K562 (cell line): ENCODE measurements around the gene NBEAL2. TPM values are rescaled to one million over a fixed set of nuclear protein-coding genes. Genes with fewer than 3 reads are reported as not detected.

ENCODE experiments used
- ATAC-seq: fragments of 200-7000 bp; cut with Tn5 transposase; 3 replicates; pipeline ENCODE4 v1.9.1; 2020; ENCODE audit warnings: moderate library complexity
- BruUV-seq: library from RNA; stranded (reverse); fragments of 400-500 nt; replicated peaks from 2 replicates; lab custom pipeline; 2021; lab: Mats Ljungman, UMichigan
- CTCF ChIA-PET: fragments of 300-600 bp; formaldehyde crosslinking; extraction: SDS; loops from one replicate; lab custom pipeline; 2021; ENCODE audit warnings: low intra/inter-chr PET ratio; lab: Yijun Ruan, JAX
- POLR2A ChIA-PET: fragments of 300-600, 350-650 bp; sonication (Branson Sonifier 250); formaldehyde crosslinking; extraction: SDS; loops from one replicate; lab custom pipeline; 2021; ENCODE audit warnings: antibody characterized with exemption, inconsistent platforms; lab: Yijun Ruan, JAX
- DNase-seq, 4 experiments: peaks; one replicate each; pipeline versions ENCODE4 v3.0.0 to v3.0.0-alpha.2; 2011 to 2018; ENCODE audit warnings: low spot score in 3 of 4, mixed read lengths in 3 of 4; ENCODE audit errors: extremely low read depth in 1 of 4
- FAIRE-seq: peaks from 2 replicates; lab custom pipeline; 2011; peaks lifted over from hg19 to GRCh38; lab: Jason Lieb, UNC
- H2AFZ ChIP-seq: 2 replicates; pipeline ENCODE4 v1.6.0; 2011; ENCODE audit warnings: low read depth, low read length, control low read depth, inconsistent platforms
- H3K27ac ChIP-seq: fragments of 200-600 bp; 3 replicates; pipeline ENCODE4 v1.8.0; 2011; ENCODE audit warnings: low read depth, mild to moderate bottlenecking, control low read depth, inconsistent platforms, low read length, moderate library complexity, mixed read lengths; ENCODE audit errors: extremely low read depth
- H3K27me3 ChIP-seq, 2 experiments: fragments of 300-600 bp in 1 of 2; 2 replicates in 1 of 2; 3 replicates in 1 of 2; pipeline versions ENCODE4 v1.6.0 to v1.8.0; 2011; ENCODE audit warnings: inconsistent platforms in 2 of 2, low read length in 2 of 2, mild to moderate bottlenecking in 1 of 2, mixed read lengths in 1 of 2, moderate library complexity in 1 of 2; ENCODE audit not compliant: control insufficient read depth in 2 of 2, insufficient read depth in 2 of 2
- H3K36me3 ChIP-seq: fragments of 300-600 bp; 3 replicates; pipeline ENCODE4 v1.8.0; 2011; ENCODE audit warnings: mild to moderate bottlenecking, low read length, inconsistent platforms; ENCODE audit not compliant: control insufficient read depth, insufficient read depth
- H3K4me1 ChIP-seq, 2 experiments: fragments of 200-600 bp in 1 of 2; replicated peaks in 1 of 2; 2 replicates in 1 of 2; 3 replicates in 1 of 2; pipeline versions ENCODE4 v1.5.1 to v1.8.0; 2011; ENCODE audit warnings: inconsistent platforms in 2 of 2, low read length in 2 of 2, mild to moderate bottlenecking in 1 of 2, mixed read lengths in 1 of 2, moderate library complexity in 1 of 2; ENCODE audit not compliant: control insufficient read depth in 2 of 2, insufficient read depth in 2 of 2
- H3K4me2 ChIP-seq: 2 replicates; pipeline ENCODE4 v1.6.1; 2011; ENCODE audit warnings: low read length, control low read depth, inconsistent platforms, mixed read lengths; ENCODE audit not compliant: insufficient read depth
- H3K4me3 ChIP-seq: fragments of 200-600 bp; sonication (generic), shearing (Covaris generic); 2 replicates; pipeline ENCODE4 v1.5.1; 2016; ENCODE audit warnings: control low read depth, inconsistent platforms
- H3K79me2 ChIP-seq: fragments of 200-600 bp; 3 replicates; pipeline ENCODE4 v1.8.0; 2011; ENCODE audit warnings: low read length, inconsistent platforms; ENCODE audit not compliant: control insufficient read depth, insufficient read depth
- H3K9ac ChIP-seq, 2 experiments: 2 replicates each; pipeline versions ENCODE4 v1.6.0 to v1.6.1; 2011; ENCODE audit warnings: low read depth in 2 of 2, low read length in 2 of 2, control low read depth in 1 of 2, inconsistent platforms in 1 of 2, mild to moderate bottlenecking in 1 of 2, mixed read lengths in 1 of 2; ENCODE audit not compliant: insufficient read depth in 1 of 2
- H3K9me1 ChIP-seq: one replicate; pipeline ENCODE4 v1.6.0; 2011; ENCODE audit warnings: inconsistent platforms, mild to moderate bottlenecking, low read length, moderate library complexity; ENCODE audit not compliant: control insufficient read depth, insufficient read depth
- H3K9me3 ChIP-seq: replicated peaks from 2 replicates; pipeline ENCODE4 v1.5.1; 2011; ENCODE audit warnings: low read depth, low read length, inconsistent platforms; ENCODE audit not compliant: control insufficient read depth, insufficient read depth
- H4K20me1 ChIP-seq: replicated peaks from 2 replicates; pipeline ENCODE4 v1.6.1; 2011; ENCODE audit warnings: low read length, inconsistent platforms, mixed read lengths; ENCODE audit not compliant: control insufficient read depth, insufficient read depth
- CHD1 ChIP-seq: fragments of 200-600 bp; sonication (generic); IDR thresholded peaks from one replicate; pipeline ENCODE4 v1.6.1; 2012; ENCODE audit warnings: mild to moderate bottlenecking, moderate library complexity, low read length, inconsistent platforms
- CHD2 ChIP-seq: IDR thresholded peaks from 2 replicates; pipeline ENCODE4 v1.6.1; 2011; ENCODE audit warnings: low read depth, low read length
- EP300 ChIP-seq: IDR thresholded peaks from 2 replicates; pipeline ENCODE4 v1.6.1; 2012; ENCODE audit warnings: low read length, improper control_type of control experiment
- ERF ChIP-seq: fragments of 450-650 bp; formaldehyde crosslinking; IDR thresholded peaks from 2 replicates; pipeline ENCODE4 v1.4.0; 2020; ENCODE audit warnings: mild to moderate bottlenecking, mixed read lengths
- ETV1 ChIP-seq: fragments of 450-650 bp; conservative IDR thresholded peaks from 2 replicates; pipeline ENCODE4 v1.6.1; 2016; ENCODE audit warnings: missing genetic modification characterization, control low read depth, low read depth, missing compliant biosample characterization
- HES1 ChIP-seq: fragments of 450-650 bp; IDR thresholded peaks from 2 replicates; pipeline ENCODE4 v1.6.1; 2016; ENCODE audit warnings: low read depth, mild to moderate bottlenecking, moderate library complexity
- KDM4B ChIP-seq, 2 experiments: fragments of 450-650 bp in 1 of 2; sonication (generic) in 1 of 2; IDR thresholded peaks; 2 replicates each; pipeline ENCODE4 v1.6.1; 2016 to 2017; ENCODE audit warnings: borderline replicate concordance in 2 of 2, antibody characterized with exemption in 1 of 2, low read depth in 1 of 2, mild to moderate bottlenecking in 1 of 2
- NFE2 ChIP-seq: IDR thresholded peaks from 2 replicates; pipeline ENCODE4 v1.6.1; 2014; ENCODE audit warnings: antibody characterized with exemption, low read depth
- NR2C2 ChIP-seq, 2 experiments: fragments of 200-800 bp in 1 of 2; sonication (Bioruptor generic) in 1 of 2; sonication (generic) in 1 of 2; formaldehyde crosslinking in 1 of 2; IDR thresholded peaks; 2 replicates each; pipeline versions ENCODE4 v1.6.1 to v1.8.0; 2016 to 2022; ENCODE audit warnings: mild to moderate bottlenecking in 1 of 2, missing compliant biosample characterization in 1 of 2, missing genetic modification characterization in 1 of 2, missing genetic modification reagents in 1 of 2
- PPARD ChIP-seq: fragments of 250-450 bp; sonication (Bioruptor Pico); IDR thresholded peaks from 2 replicates; pipeline ENCODE4 v1.8.0; 2022; ENCODE audit warnings: inconsistent platforms, mild to moderate bottlenecking, moderate library complexity
- RB1 ChIP-seq: fragments of 450-650 bp; IDR thresholded peaks from 2 replicates; pipeline ENCODE4 v1.6.1; 2017; ENCODE audit warnings: low read depth, mild to moderate bottlenecking
- SMARCA5 ChIP-seq: fragments of 450-650 bp; IDR thresholded peaks from 2 replicates; pipeline ENCODE4 v1.6.1; 2016
- U2AF2 ChIP-seq: fragments of 200-400 bp; formaldehyde crosslinking; optimal IDR thresholded peaks from 2 replicates; pipeline ENCODE3; 2017; ENCODE audit warnings: low read depth, mild to moderate bottlenecking, low read length
- XRCC4 ChIP-seq: IDR thresholded peaks from one replicate; pipeline ENCODE4 v1.6.1; 2011; ENCODE audit not compliant: insufficient read depth, insufficient read length; ENCODE audit errors: extremely low read depth
- ZNF12 ChIP-seq: sonication (generic); formaldehyde crosslinking; IDR thresholded peaks from 2 replicates; pipeline ENCODE4 v1.4.0; 2020; ENCODE audit warnings: mild to moderate bottlenecking, missing genetic modification reagents
- ZNF146 ChIP-seq: IDR thresholded peaks from one replicate; pipeline ENCODE4 v1.6.1; 2018; ENCODE audit warnings: missing compliant biosample characterization; ENCODE audit not compliant: unreplicated experiment
- WGBS: fragments of 100-300 bp; shearing (Covaris generic); methylation state at CpG from one replicate; pipeline ENCODE4 v1.1.6; 2016; ENCODE audit warnings: low coverage, mixed read lengths; ENCODE audit not compliant: insufficient coverage; ENCODE audit errors: missing lambda C conversion rate; 5-methylcytosine and 5-hydroxymethylcytosine counted together
- in situ Hi-C: fragments of 300-500 bp; cut with MboI; formaldehyde crosslinking; loops from 4 replicates; pipeline ENCODE4 v1.15.0; 2018; ENCODE audit warnings: inconsistent platforms, mixed read lengths
- intact Hi-C: fragments of 100-400 bp; cut with micrococcal nuclease; formaldehyde crosslinking; loops from 2 replicates; pipeline ENCODE4 v1.14.2; 2022
- polyA plus RNA-seq, 8 experiments: library from polyadenylated mRNA; depleted of rRNA in 4 of 8; stranded (reverse) in 5 of 8; unstranded in 3 of 8; fragments of >200 nt; fragmentation: Nextera tagmentation in 2 of 8; fragmentation: Illumina TruSeq in 1 of 8; extraction: Ambion mirVana in 2 of 8; extraction: Trizol in 1 of 8; gene quantifications; 2 replicates each; pipeline versions ENCODE4 v1.2.1 to v1.2.3, GENCODE V29; 2011 to 2014; ENCODE audit warnings: inconsistent platforms in 1 of 8, missing spikeins in 1 of 8
- total RNA-seq, 7 experiments: library from RNA; depleted of rRNA in 6 of 7; stranded (reverse); fragments of >200 nt in 6 of 7; fragmentation: Illumina TruSeq in 2 of 7; extraction: Trizol in 2 of 7; gene quantifications; 2 replicates each; pipeline versions ENCODE4 v1.2.1 to v1.2.3, GENCODE V29; 2011 to 2021; ENCODE audit warnings: low replicate concordance in 1 of 7
- TF ChIP-seq, protein P1 (sequence below), 2 experiments: fragments of 200-800 bp in 1 of 2; sonication (Bioruptor generic) in 1 of 2; sonication (generic) in 1 of 2; formaldehyde crosslinking in 1 of 2; IDR thresholded peaks in 1 of 2; conservative IDR thresholded peaks in 1 of 2; 2 replicates each; pipeline versions ENCODE4 v1.5.0 to v1.6.1; 2016 to 2020; ENCODE audit warnings: missing compliant biosample characterization in 1 of 2, missing genetic modification characterization in 1 of 2, missing genetic modification reagents in 1 of 2
- TF ChIP-seq, protein P2 (sequence below): fragments of 450-650 bp; conservative IDR thresholded peaks from 2 replicates; pipeline ENCODE4 v1.6.1; 2016; ENCODE audit warnings: missing genetic modification characterization, low read depth, mild to moderate bottlenecking, missing compliant biosample characterization, moderate library complexity

The NBEAL2 gene
- total and polyA plus RNA-seq, 9 of the 15 experiments (the other 6 are each of a cell fraction or from before 2014, with no cell fraction given): 0.06 to 114 (median 29.6) TPM

DNA sequence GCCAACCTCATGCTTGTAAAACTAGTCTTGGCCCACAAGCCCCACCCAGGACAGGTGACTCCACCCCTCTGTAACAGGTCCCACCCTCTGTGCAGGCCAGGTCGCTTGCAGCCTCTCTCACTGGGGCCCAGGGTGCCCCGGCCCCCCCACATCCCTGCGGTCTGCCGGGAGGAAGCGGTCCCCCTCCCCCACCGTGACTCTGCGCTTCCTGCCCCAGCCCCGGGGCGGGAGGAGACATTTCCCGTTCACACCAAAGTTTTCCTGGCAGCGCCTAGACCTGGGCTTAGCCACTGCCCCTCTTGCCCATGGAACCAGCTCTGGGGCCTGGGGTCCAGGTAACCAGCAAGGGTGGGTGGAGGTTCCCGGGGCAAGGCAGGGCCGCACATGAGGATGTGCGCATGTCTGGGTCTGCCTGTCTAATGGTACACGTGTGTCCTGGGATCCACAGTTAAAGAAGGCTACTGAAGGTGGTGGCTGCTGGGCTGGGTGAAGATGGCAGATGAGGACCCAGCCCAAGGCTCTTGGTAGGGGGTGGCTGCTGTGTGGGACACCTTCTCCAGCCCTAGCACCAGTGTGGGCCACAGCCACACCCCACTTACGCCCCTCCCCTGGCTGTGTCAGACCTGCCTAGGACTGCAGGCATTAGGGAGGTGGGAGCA, 8.4 kb downstream of the NBEAL2 start:
- H3K36me3 ChIP-seq: peaks cover 42% of the 10 kb centered on the region
- peak overlapping the region; percentile 99 for H3K4me2 ChIP-seq
- WGBS: under 1% methylated on average over 16 of the region's 16 CpGs
- peak overlapping the region; percentile 89 for H2AFZ ChIP-seq
- H3K79me2 ChIP-seq: peaks cover 45% of the 10 kb centered on the region
- H3K4me3 ChIP-seq: peak overlapping the region; percentile 46
- peak overlapping the region; percentile 99 for H3K27ac ChIP-seq
- ATAC-seq (peak; percentile 95), DNase-seq (peak; percentile 97 to 99 (median 98)), FAIRE-seq (no peak)
- no peaks in the 10 kb centered on the region for H3K27me3 ChIP-seq
- ChIA-PET CTCF (no interaction called here), POLR2A (interaction anchor here (0.6 to 2.9 kb wide), 20 partner anchors 10 to 1748 kb away, joined by 3 to 35 read pairs (median 4); partner anchors contain the start of genes CCDC12, NBEAL2 and PTPN23)
- in situ Hi-C loops (no loop called here), intact Hi-C loops (loop anchor here (1.0 kb wide), 2 partner anchors 9 to 40 kb away; partner anchors contain the start of gene NBEAL2)
- no peaks in the 10 kb centered on the region for H3K9me3 ChIP-seq
- H3K9me1 ChIP-seq: peaks cover 5% of the 10 kb centered on the region
- peaks cover 34 to 67% of the 10 kb centered on the region in 2 experiments for H3K4me1 ChIP-seq
- H4K20me1 ChIP-seq: no peaks in the 10 kb centered on the region
- H3K9ac ChIP-seq: peak overlapping the region; percentile 95 to 96
- no TSS peak for BruUV-seq
- TF ChIP-seq ZNF146 (CRISPR knock-in tag): no peak
- TF ChIP-seq CHD1: peak; percentile 87
- TF ChIP-seq RB1: peak; percentile 66; the same call in 1 of the 2 replicates
- peak in 1 of 2 experiments; percentile 97; a peak in 2 of 4 replicates for TF ChIP-seq KDM4B (IDR thresholded peaks at IDR 0.05; ENCODE audit: borderline replicate concordance in 2 of 2, low read depth in 1 of 2)
- no peak for TF ChIP-seq ZNF12 (CRISPR knock-in tag)
- TF ChIP-seq CHD2: peak; percentile 66
- TF ChIP-seq NR2C2 (CRISPR knock-in tag; IDR thresholded peaks at IDR 0.05): peak; percentile 64
- peak; percentile 86 for TF ChIP-seq NR2C2 (tag; IDR thresholded peaks at IDR 0.05)
- TF ChIP-seq NFE2: peak; percentile 99
- TF ChIP-seq PPARD (CRISPR knock-in tag): no peak
- peak; percentile 71; the same call in 1 of the 2 replicates for TF ChIP-seq ERF
- no peak for TF ChIP-seq XRCC4
- peak; percentile 87 for TF ChIP-seq SMARCA5
- TF ChIP-seq HES1: peak; percentile 47; the same call in 1 of the 2 replicates
- peak; percentile 90 for TF ChIP-seq EP300
- TF ChIP-seq, protein P1, sequence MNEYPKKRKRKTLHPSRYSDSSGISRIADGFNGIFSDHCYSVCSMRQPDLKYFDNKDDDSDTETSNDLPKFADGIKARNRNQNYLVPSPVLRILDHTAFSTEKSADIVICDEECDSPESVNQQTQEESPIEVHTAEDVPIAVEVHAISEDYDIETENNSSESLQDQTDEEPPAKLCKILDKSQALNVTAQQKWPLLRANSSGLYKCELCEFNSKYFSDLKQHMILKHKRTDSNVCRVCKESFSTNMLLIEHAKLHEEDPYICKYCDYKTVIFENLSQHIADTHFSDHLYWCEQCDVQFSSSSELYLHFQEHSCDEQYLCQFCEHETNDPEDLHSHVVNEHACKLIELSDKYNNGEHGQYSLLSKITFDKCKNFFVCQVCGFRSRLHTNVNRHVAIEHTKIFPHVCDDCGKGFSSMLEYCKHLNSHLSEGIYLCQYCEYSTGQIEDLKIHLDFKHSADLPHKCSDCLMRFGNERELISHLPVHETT (CRISPR knock-in tag; conservative IDR thresholded peaks at IDR 0.05 in 1 of 2, IDR thresholded peaks at IDR 0.05 in 1 of 2): peak in 1 of 2 experiments; percentile 69; a peak in 2 of 4 replicates
- TF ChIP-seq, protein P2, sequence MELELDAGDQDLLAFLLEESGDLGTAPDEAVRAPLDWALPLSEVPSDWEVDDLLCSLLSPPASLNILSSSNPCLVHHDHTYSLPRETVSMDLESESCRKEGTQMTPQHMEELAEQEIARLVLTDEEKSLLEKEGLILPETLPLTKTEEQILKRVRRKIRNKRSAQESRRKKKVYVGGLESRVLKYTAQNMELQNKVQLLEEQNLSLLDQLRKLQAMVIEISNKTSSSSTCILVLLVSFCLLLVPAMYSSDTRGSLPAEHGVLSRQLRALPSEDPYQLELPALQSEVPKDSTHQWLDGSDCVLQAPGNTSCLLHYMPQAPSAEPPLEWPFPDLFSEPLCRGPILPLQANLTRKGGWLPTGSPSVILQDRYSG: peak; percentile 58; the same call in 1 of the 2 replicates
- TF ChIP-seq U2AF2: no peak
- peak; percentile 100 for TF ChIP-seq ETV1
